GM12865 (cell line): Measurements from ENCODE around the gene CDH23.

ENCODE experiments used
- DNase-seq: peaks from one replicate; pipeline ENCODE4 v3.0.0; 2010; ENCODE audit warnings: low read depth
- H3K4me3 ChIP-seq: 2 replicates; pipeline ENCODE4 v1.5.1; 2011; ENCODE audit warnings: mild to moderate bottlenecking, low read depth, low read length, control low read depth
- TF ChIP-seq, protein P1 (sequence below): IDR thresholded peaks from 2 replicates; pipeline ENCODE4 v1.5.1; 2011; ENCODE audit warnings: low read length, control low read depth, low read depth, inconsistent platforms; ENCODE audit not compliant: insufficient read depth; ENCODE audit errors: missing control alignments

CDH23 gene

DNA sequence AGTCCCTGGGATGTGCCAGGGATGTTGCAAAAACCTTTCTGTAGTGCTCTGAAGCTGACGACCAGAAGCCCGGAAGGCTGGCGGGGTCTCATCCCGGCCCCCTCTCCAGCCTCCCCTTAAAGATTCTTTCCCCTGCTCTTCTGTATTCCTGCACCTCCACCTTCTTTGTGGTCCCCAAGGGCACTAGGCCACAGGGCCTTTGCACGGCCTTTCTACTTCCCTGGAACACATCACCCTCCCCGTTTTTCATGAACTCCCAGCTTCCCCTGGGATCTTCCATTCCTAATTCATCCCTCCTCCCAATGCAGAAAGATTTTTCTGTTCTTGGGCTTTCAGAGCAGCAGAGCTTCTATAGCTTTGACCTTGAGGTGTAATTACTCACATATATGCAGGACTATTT lies 127.0 kb downstream of the CDH23 start:
- no peak overlapping the region for H3K4me3 ChIP-seq
- DNase-seq, result no peak
- TF ChIP-seq, protein P1, sequence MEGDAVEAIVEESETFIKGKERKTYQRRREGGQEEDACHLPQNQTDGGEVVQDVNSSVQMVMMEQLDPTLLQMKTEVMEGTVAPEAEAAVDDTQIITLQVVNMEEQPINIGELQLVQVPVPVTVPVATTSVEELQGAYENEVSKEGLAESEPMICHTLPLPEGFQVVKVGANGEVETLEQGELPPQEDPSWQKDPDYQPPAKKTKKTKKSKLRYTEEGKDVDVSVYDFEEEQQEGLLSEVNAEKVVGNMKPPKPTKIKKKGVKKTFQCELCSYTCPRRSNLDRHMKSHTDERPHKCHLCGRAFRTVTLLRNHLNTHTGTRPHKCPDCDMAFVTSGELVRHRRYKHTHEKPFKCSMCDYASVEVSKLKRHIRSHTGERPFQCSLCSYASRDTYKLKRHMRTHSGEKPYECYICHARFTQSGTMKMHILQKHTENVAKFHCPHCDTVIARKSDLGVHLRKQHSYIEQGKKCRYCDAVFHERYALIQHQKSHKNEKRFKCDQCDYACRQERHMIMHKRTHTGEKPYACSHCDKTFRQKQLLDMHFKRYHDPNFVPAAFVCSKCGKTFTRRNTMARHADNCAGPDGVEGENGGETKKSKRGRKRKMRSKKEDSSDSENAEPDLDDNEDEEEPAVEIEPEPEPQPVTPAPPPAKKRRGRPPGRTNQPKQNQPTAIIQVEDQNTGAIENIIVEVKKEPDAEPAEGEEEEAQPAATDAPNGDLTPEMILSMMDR, result no peak

DNA sequence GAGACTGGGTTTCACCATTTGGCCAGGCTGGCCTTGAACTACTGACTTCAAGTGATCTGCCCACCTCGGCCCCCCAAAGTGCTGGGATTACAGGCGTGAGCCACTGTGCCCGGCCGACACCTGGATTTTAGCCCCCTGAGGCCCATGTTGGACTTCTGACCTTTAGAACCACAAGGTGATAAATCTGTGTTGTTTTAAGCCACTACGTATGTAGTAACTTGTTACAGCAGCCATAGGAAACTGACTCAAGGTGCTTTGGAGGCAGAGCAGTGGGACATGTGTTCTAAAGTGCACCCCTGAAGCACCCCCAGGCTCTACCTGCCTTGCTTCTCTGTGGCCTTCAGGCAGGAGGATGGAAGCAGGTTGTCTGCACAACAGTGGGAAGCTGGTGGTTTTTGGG lies 128.4 kb downstream of the CDH23 start:
- DNase-seq, result no peak
- no peak overlapping the region for H3K4me3 ChIP-seq
- TF ChIP-seq, protein P1, result no peak

DNA sequence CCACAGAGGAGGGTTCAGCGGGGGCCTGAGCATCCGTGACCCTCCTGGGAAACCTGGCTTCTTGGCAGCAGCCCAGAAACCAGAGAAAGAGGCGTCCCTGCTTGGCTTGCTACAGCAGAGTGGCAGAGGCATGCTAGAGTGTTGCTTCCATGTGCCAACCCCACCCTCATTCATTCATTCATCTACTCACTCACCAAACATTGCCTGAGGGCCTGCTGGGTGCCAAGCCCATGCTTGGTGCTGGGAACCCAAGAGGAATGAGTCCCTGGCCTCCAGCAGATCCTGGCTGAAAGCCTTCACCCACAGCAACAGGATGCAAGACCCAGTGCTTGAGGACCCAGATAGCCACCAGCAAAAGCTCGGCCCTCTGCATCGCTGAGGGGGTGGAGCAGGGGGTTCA lies 129.0 kb downstream of the CDH23 start:
- TF ChIP-seq, protein P1, result no peak
- no peak overlapping the region for H3K4me3 ChIP-seq
- no peak for DNase-seq

DNA sequence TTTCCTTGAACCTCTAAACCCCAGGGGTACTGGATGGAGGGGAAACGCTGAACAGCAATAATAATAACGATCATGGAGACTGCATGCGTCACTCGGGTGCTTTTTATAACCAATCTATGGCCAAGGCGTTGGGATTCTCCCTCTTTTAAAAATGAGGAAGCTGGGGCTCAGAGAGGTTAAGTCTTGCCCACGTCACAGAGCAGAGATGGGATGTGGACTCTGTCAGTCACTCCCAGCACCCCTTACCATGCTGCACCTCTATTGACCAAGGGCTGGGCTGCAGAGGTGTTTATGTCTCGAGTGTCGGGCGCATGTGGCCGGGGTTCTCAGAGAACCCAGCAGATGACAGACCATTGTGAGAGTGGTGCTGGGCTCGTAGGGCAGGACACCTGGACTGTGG lies 129.9 kb downstream of the CDH23 start:
- H3K4me3 ChIP-seq, result no peak overlapping the region
- no peak for DNase-seq
- TF ChIP-seq, protein P1, result no peak

DNA sequence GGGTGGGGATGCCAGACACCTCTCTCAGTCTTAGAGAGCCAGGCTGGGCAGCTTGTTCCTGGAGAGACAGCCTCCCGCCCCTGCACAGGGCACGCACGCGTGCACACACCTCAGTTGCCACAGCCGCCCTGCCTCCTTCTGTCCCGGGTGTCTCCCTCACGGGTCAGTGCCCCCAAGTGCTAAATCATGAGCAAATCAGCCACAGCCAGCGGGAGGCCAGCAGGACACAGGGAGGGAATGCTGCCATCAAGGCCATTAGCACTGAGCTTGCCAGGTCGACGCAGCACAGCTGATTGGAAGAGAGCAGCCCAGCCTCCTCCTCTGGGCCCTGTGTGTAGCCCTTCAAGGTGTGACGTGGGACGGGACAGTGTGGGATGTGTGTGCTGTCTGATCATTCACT lies 130.4 kb downstream of the CDH23 start:
- no peak overlapping the region for H3K4me3 ChIP-seq
- TF ChIP-seq, protein P1, result no peak
- DNase-seq, result no peak

DNA sequence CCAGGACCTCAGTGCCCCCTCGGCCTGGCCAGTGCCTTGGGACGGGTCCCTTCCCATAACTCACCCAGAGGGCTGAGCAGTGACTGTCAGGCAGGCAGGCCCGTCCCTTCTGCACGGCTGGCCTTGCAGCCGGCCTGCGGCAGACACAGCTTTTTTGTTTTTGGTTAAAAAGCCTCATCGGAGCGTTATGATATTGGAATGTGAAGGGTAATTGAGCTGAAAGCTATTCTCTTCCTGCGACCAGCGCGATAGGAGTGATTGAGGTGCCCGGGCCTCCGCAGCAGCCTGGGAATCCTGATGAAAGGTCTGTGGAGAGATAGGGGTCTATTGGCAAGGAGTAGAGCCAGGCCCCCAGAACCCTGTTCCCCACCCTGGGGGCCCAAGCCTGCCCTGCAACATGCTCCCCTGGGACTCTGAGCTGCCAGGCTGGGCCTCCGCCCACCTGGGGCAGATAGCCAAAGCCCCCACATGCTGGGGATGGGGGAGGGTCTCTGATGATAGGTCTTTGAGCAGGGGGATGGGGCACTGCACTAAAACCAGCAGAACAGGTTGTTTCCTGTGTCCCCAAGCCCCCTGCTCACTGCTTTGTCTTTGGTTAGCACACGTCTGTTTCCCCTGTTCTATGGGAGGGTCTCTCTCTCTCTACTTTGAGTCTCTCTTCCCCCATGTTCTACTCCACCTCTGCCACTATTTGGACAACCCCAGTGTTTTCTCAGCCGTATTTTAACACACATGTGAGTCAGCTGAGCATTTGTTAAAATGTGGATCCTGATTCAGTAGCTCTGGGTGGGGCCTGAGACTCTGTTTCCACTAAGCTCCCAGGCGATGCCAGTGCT lies 131.9 kb downstream of the CDH23 start:
- DNase-seq, result no peak
- H3K4me3 ChIP-seq, result no peak overlapping the region
- TF ChIP-seq, protein P1, result no peak
